Osteocyte (in vitro differentiated cells): ENCODE results near the gene EBI3. TPM values are rescaled to one million over a fixed set of nuclear protein-coding genes. Genes with fewer than 3 reads are reported as not detected.

Experiments used
- DNase-seq: peaks from one replicate; pipeline ENCODE4 v3.0.0; 2021; ENCODE audit warnings: mixed read lengths; ENCODE audit not compliant: unreplicated experiment; ENCODE audit errors: extremely low spot score
- H3K27ac Mint-ChIP-seq: one replicate; pipeline ENCODE4 v1.8.0; 2021; ENCODE audit warnings: mild to moderate bottlenecking, mixed read lengths; ENCODE audit not compliant: unreplicated experiment
- H3K27me3 Mint-ChIP-seq: one replicate; pipeline ENCODE4 v1.8.0; 2021; ENCODE audit warnings: mixed read lengths; ENCODE audit not compliant: unreplicated experiment
- H3K36me3 Mint-ChIP-seq: one replicate; pipeline ENCODE4 v1.8.0; 2021; ENCODE audit warnings: mixed read lengths; ENCODE audit not compliant: unreplicated experiment
- H3K4me1 Mint-ChIP-seq: one replicate; pipeline ENCODE4 v1.8.0; 2021; ENCODE audit warnings: mixed read lengths; ENCODE audit not compliant: unreplicated experiment
- H3K4me3 Mint-ChIP-seq: one replicate; pipeline ENCODE4 v1.8.0; 2021; ENCODE audit warnings: mild to moderate bottlenecking, moderate library complexity, mixed read lengths; ENCODE audit not compliant: unreplicated experiment
- H3K9me3 Mint-ChIP-seq: one replicate; pipeline ENCODE4 v1.8.0; 2021; ENCODE audit warnings: mixed read lengths; ENCODE audit not compliant: unreplicated experiment
- long read RNA-seq: library from polyadenylated mRNA; unstranded; transcript quantifications from one replicate; pipeline ENCODE4 v2.0.0, GENCODE V29; 2021
- total RNA-seq: library from RNA; stranded (reverse); gene quantifications from 2 replicates; pipeline ENCODE4 v1.2.1, GENCODE V29; 2021
- TF ChIP-seq, protein P1 (sequence below): fragments of 200-600 bp; sonication (generic); IDR thresholded peaks from 2 replicates; pipeline ENCODE4 v1.5.0; 2021; ENCODE audit warnings: antibody characterized with exemption, mild to moderate bottlenecking, moderate library complexity

EBI3 gene
- 1.0 and 1.6 TPM in 2 replicates for total RNA-seq
- long read RNA-seq, transcript EBI3-201 (5 exons, 1,186 nt), result major isoform, 5 of 5 reads
- long read RNA-seq, partial matches to known transcripts, result 0 of 5 reads
- long read RNA-seq, other reads (novel, unspliced or antisense), result 0 of 5 reads

DNA sequence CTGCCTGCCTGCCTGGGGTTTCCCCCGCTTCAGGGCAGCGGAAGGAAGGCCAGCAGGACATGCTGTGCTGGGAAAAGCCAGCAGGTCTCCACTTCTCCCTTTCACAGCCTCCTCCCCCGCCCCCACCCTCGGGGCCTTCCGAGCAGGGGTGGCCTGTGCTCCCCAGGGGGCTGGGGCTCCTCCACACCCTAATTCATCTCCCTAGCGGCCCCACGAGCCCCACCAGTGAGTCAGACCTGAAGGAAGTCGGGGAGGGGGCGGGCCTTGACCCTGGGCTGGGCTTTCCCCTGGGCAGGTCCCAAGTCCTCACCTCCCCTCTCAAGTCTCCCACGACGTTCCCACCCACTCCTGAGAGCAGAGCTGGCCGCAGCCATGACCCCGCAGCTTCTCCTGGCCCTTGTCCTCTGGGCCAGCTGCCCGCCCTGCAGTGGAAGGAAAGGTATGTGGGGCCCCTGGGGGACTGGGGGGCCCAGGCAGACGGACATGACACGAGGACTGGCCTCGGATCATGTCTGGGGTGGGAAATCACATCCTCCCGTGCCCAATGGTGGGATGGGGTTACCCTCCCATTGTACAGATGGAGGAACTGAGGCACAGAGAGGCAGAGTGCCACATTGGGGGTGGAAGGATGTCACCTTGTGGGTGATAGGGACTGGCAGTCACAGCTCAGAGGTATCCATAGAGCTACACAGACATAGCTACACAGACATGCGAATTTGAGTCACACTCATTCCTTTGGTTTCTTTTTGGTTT lies at the start of gene EBI3:
Gene EBI3, plus strand, starts transcription at position 345 of the 753 bp plus-strand sequence. Its CDS starts 28 bp downstream, at position 373.
- DNase-seq, result peak; percentile 88
- TF ChIP-seq, protein P1, sequence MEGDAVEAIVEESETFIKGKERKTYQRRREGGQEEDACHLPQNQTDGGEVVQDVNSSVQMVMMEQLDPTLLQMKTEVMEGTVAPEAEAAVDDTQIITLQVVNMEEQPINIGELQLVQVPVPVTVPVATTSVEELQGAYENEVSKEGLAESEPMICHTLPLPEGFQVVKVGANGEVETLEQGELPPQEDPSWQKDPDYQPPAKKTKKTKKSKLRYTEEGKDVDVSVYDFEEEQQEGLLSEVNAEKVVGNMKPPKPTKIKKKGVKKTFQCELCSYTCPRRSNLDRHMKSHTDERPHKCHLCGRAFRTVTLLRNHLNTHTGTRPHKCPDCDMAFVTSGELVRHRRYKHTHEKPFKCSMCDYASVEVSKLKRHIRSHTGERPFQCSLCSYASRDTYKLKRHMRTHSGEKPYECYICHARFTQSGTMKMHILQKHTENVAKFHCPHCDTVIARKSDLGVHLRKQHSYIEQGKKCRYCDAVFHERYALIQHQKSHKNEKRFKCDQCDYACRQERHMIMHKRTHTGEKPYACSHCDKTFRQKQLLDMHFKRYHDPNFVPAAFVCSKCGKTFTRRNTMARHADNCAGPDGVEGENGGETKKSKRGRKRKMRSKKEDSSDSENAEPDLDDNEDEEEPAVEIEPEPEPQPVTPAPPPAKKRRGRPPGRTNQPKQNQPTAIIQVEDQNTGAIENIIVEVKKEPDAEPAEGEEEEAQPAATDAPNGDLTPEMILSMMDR, result no peak
- Mint-ChIP-seq H3K36me3 (no peaks in the 10 kb centered on the region), H3K9me3 (no peaks in the 10 kb centered on the region), H3K4me3 (no peak within 1 kb of the TSS), H3K27me3 (no peaks in the 10 kb centered on the region), H3K4me1 (peaks cover 8% of the 10 kb centered on the region), H3K27ac (peak within 1 kb of the TSS; percentile 81)

- peak overlapping the region; percentile 99 for H3K4me3 Mint-ChIP-seq
- no peak for DNase-seq
- TF ChIP-seq, protein P1, result no peak
- no peaks in the 10 kb centered on the region for H3K27me3 Mint-ChIP-seq
- peaks cover 9% of the 10 kb centered on the region for H3K36me3 Mint-ChIP-seq
- no peak overlapping the region for H3K27ac Mint-ChIP-seq
- peaks cover 21% of the 10 kb centered on the region for H3K4me1 Mint-ChIP-seq
- no peaks in the 10 kb centered on the region for H3K9me3 Mint-ChIP-seq
These were observed 48.2 kb upstream of the EBI3 start for GRCh38 chr19:4181053-4181508.

GRCh38 chr19:4182084-4182810 lies 47.1 kb upstream of the EBI3 start, which contains the start of the genes ANKRD24 and SIRT6:
ANKRD24 (plus strand) TSS chr19:4182689; CDS start chr19:4186426, 3,737 bp downstream.
SIRT6 (minus strand) TSS chr19:4182563; CDS start chr19:4182539, 24 bp downstream.
- peak; percentile 98 for DNase-seq
- Mint-ChIP-seq H3K9me3 (no peaks in the 10 kb centered on the region), H3K27ac (peak within 1 kb of the TSS; percentile 95), H3K27me3 (no peaks in the 10 kb centered on the region), H3K4me3 (peak within 1 kb of the TSS; percentile 99), H3K36me3 (peaks cover 9% of the 10 kb centered on the region), H3K4me1 (peaks cover 21% of the 10 kb centered on the region)
- TF ChIP-seq, protein P1, result no peak

DNA sequence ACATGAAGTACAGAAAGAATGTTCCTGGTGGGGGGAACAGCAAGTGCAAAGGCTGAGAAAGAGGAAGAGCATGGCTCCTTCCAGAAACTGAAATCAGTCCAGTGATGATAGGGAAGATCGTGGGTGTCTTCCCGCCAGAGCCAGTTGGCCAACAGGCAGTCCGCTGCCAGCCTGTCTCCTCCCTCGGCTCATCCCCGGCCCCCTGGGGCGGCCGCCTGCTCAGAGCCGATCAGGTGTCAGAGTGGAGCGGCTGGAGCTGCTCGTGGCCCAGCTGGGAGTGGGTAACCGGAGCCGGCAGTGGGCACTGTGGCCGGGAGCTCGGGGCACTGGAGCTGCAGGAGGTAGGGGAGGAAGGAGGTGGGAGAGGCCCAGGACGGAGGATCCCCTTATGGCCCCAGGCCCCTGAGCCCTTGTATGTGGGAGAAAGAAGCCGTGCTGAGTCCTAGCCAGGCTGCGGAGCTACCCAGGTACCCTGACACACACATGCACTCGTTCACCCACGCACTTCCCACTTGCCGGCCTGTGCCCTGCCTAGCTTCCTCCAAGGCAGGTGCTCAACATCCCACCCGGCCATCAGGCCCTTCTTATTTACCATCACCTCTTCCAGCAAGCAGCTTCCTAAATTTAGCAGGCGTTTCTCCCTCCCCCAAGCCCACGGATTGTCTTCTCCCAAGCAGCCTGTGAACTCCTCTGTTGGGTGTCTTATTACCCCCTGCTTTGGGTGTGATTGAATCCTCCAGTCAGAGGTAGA lies 45.2 kb upstream of the EBI3 start:
- Mint-ChIP-seq H3K27me3 (peaks cover 3% of the 10 kb centered on the region), H3K4me3 (peak overlapping the region; percentile 50), H3K27ac (no peak overlapping the region), H3K9me3 (no peaks in the 10 kb centered on the region), H3K36me3 (peaks cover 7% of the 10 kb centered on the region), H3K4me1 (peaks cover 21% of the 10 kb centered on the region)
- no peak for DNase-seq
- TF ChIP-seq, protein P1, result no peak
